ENCODE data around the gene FBXW5.

FBXW5 gene

DNA sequence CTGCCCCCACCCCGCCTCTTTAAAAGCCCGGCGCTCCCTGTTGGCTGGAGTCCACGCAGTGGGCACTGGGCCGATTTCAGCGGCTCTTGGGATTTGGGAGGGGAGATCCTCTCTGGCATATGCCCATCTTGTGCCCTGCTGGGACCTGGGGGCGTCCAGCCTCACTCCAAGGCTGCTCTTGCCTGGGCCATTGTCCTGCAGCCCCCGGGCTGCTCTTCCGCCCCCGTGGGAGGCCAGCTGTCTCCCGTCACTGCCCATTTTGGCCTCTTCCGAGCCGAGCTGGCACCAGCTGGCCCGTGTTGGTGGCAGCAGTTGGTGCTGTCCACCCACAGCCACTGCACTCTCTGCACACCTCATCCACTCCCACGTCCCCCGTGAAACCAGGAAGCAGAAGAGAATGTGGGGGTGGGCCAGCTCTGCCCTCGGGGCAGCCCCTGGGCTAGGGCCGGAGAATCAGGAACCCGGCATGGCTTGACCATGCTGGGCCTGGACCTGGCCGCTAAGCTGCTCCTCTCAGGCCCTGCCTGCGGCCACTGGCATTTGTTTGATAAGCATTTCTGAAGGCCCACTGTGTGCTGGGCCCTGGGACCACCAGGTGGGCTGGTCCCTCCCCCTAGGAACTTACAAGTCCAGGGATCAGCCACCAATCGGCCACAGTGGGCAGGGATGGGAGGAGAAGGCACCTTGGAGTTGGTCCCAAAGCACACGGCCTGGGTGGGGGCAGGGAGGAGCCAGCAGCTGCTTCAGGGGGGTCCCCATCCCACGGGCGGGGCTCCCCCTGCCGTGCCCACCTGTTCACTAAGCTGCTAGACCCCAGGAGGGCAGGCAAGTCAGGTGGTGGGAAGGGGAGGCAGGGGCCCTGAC is 2.7 kb upstream of the FBXW5 start:
- no peak for DNase-seq

DNA sequence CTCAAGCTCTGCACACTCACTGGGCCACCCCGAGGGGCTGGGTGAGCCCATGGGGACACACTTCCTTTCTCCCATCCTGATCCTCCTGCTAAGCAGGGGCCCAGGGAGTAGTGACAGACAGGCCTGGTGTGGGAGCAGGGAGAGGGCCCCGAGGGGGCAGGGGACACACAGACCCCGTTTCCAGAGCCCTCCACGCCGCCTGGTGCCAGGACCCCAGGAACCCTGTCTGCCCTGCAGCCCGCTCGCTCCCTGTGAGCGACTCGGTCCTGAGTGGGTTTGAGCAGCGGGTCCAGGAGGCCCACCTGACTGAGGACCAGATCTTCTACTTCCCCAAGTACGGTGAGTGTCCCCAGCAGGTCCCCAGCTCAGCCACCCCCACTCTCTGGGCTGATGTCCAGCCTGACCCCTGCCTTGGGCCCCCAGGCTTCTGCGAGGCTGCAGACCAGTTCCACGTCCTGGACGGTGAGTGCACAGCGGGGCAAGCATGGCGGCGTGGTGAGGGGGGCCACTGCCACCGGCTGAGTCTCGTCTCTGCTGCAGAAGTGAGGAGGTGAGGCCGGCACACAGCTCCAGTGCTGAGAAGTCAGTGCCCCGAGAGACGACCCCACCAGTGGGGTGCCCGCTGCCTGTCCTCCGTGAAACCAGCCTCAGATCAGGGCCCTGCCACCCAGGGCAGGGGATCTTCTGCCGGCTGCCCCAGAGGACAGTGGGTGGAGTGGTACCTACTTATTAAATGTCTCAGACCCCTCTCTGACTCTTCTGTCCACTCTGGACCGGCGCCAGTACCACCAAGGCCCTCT is 1.9 kb upstream of the FBXW5 start:
- DNase-seq, result no peak

DNA sequence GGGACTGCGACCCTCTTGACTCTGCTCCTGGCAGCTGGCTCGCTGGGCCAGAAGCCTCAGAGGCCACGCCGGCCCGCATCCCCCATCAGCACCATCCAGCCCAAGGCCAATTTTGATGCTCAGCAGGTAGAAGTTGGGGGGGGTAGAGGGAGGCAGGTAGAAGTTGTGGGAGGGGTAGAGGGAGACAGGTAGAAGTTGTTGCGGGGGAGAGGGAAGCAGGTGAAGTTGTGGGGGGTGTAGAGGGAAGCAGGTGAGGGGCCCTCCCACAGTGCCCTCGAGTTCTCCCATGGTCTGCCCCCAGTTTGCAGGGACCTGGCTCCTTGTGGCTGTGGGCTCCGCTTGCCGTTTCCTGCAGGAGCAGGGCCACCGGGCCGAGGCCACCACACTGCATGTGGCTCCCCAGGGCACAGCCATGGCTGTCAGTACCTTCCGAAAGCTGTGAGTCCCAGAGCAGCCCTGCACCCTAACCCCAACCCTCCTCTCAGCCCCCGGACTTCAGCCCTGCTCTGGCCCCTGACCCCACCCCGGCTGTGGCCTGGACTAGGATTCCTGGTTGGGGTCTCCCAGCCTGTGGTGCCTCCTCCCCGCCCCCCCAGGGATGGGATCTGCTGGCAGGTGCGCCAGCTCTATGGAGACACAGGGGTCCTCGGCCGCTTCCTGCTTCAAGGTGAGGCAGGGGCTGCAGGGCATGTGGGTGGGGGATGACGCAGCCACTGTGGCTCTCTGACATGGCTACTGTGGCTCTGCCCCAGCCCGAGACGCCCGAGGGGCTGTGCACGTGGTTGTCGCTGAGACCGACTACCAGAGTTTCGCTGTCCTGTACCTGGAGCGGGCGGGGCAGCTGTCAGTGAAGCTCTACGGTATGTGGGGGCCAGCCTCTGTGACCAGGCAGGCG is 1.0 kb upstream of the FBXW5 start:
- DNase-seq, result no peak

DNA sequence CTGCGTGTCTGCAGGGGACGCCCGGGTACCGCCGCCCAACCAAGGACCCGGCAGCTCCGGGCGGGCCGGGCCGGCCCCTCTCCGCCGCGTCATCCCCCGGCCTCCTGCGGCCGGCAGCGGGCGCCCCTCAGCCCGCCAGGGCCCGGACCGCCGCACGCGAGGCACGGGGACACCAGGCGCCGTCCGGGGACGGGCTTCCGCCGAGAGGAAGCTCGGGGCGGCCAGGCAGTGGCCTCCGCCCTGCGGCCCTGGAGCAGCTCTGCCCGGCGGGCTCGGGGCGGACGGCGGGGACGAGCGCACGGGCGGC is 373 bp downstream of the FBXW5 start:
- DNase-seq, result no peak

DNA sequence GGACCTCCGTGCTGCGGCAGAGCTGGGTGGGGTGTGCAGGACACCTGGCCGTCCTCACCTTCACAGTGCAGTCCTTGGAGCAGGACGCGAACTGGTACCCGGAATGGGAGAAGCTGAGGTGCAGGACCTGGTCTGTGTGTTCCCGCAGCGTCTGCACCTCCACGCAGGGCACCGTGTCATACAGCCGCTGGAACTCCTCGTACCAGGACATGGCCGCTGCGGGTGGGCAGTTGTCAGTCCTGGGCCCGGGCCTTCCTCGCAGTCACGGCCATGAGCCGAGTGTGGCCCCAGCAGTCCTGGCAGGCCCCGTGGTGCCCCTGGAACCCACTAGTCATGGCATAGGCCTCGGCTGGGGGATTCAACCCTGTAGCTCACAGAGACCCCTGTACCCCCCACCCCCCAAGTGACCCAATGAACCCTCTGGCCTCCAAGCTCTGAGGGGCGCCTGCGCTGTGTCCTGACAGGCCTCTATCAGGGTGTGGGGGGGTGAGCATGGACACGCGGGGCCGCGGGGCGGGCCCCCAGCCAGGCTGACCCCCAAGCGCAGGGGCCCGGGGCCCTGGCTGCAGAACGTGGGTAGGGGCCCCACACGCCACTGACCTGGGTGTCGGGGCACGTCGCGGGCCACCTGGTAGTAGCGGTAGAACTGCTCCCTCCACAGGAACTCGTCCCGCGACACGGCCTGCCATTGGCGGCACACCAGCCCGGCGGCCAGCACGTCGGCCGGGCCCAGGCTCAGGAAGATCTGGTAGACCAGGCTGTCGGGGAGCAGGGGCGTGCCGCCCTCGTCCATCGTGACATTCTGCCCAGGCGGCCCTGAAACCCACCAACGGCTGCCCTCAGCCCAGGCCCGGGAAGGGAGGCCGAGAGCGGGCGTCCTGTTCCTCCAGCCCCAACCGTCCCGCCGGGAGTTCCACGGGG is 987 bp downstream of the FBXW5 start:
- DNase-seq, result no peak

DNA sequence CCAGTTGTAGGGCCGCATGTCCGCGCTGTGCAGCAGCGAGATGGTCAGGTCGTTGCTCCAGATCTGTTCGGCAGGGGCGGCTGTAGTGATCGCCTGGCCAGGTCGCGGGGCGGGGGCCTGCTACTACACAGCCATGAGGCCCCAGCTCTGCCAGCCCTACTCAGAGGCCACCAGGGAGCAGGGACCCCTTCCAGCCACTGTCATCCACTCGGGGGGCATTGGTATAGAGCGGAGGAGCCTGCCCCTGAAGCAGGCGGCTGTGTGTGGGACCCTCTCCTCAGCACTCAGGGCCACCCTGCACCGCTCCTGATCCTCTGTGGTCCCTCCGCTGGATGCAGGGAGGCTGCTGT is 1.7 kb downstream of the FBXW5 start:
- no peak for DNase-seq

DNA sequence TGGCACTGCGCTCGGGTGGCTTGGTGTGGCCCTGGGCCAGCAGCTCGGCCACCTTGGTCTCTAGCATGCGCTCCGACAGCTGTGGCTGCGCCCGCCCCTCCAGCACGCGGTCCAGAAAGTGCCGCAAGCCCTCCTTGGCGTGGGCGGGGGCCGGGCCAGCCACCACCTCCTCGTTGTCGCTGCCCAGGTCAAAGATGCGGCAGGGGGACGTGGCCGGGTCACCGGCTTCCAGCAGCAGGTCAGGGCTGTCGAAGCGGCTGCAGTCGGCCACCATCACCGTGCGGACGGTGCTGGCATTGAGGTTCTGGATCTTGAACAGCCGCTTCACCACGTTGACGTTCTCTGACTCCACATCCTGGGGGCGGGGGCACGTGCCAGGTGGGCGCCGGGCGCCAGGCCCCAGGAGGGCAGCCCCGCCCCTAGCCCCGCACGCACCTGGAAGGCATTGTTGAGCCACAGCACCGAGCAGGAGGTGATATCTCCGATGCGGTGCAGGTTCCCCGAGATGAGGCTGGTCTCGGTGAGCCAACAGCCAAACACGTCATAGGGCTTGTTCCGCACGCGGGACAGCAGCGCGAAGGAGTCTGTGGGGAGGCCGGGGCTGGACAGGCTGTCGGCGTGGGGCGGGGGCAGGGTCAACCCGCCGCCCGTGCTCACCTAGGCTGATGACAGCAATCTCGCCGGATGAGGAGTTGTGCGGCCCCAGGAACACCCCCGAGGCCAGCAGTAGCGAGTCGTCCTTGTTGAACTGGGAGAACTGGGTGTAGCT is 2.2 kb downstream of the FBXW5 start:
- no peak for DNase-seq

DNA sequence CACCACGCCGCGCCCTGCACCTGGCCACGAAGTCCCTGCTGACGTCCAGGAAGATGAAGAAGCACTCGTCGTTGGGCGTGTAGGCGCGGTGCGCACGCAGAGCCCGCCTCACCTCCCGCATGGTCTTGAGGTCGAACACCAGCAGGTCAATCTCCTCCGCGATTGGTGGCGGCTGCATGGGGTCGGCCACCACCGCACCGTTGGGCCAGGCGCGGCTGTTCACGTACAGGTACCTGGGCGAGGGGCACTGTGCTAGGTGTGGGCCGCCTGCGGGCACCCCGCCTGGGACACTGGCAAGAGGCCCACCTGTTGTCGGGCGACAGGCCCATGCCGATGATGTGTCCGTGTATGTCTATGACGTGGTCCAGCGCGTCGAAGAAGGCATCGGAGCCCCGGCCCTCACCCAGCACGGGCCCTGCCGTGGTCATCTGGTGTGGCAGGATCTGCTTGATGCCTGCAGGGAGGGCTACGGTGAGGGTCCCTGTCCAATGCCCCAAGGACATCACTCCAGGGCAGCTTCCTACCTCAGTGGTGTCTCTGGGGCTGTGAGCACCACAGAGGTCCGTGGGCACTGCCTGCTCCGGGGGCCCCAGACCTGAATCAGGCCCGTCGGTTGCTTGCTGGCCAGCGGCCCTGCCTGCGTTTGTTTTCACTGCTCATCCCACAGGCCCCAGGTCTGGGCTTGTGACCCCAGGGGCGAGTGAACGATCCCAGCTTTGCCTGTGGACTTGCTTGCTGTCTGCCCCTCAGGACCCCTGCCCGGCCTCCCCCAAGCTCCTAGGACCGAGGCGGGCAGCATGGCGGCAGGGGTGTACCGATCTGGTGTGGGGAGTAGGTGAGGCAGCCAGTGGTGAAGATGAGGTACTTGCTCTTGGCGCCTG is 3.1 kb downstream of the FBXW5 start:
- no peak for DNase-seq

DNA sequence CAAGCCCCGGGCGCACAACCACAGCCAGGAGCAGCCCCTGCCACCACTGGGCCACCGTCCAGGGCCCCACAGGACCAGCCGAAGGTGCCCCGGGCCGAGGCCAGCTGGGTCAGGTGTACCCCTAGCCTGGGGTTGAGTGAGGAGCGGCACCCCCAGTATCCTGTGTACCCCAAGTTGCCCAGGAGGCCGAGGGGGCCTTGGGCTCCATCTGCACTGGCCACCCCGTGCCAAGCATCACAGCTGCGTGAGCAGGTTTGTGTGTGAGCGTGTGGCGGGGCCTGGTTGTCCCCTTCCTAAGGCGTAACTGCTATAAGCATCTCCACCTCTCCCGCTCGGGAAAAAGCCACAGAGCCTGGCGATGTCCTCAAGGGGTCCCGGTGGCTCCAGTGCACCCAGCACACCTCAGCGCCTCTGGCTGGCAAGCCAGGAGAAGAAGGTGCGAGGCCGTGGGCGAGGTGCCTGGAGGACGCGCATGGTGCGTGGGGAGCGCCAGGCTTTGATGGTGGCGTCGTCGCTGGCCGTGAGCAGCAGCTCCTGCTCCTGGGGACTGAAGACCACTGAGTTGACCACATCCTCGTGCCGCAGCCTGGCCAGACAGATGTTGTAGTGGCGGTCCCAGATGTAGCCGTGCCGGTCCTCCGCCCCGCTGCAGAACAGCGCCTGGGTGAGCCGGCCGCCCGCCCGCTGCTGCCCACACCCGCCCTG is 3.9 kb downstream of the FBXW5 start:
- no peak for DNase-seq

DNA sequence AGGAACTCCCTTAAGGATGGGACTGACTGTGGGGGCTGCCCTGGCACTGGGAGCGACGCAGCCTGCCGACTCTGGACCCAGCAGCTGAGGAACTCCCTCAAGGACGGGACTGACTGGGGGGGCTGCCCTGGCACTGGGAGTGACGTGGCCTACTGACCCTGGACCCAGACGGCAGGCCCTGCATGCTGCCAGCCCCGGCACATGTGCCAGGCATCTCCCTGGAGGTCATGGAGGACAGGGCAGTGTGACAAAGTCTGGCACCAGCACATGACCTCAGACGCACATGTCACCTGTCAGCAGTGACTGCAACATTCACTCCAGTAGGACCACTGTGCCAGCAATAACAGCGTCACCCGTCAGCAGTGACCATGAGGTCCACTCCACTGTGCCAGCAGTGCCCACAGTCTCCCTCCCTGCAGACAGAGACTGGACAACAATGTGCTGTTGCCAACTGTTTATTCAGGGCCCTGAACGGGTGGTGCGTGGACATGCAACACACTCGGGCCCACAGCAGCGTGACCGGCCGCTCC is 4.5 kb downstream of the FBXW5 start:
- DNase-seq, result no peak

DNA sequence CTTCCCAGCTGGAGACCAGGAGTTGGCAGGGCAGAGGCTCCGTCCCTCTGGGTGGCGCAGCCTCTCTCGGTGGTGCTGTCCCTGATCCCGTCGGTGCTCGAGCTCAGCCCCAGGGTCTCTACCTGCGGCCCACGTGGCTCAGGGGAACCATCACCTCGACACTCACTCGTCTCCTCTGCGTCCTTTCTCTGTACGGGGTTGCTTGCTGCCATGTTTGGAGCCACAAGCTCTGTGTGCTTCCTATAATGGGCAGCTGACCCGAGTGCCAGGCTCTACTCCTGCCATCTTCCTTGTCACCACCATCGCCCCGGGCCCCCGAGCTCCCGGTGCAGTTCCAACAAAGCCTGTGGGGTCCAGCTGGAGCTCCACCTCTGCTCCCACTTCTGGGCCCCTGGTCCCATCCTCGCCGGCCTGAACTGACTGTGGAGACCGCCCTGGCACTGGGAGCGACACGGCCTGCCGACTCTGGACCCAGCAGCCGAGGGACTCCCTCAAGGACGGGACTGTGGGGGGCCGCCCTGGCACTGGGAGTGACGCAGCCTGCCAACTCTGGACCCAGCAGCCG is 5.0 kb downstream of the FBXW5 start:
- DNase-seq, result no peak

DNA sequence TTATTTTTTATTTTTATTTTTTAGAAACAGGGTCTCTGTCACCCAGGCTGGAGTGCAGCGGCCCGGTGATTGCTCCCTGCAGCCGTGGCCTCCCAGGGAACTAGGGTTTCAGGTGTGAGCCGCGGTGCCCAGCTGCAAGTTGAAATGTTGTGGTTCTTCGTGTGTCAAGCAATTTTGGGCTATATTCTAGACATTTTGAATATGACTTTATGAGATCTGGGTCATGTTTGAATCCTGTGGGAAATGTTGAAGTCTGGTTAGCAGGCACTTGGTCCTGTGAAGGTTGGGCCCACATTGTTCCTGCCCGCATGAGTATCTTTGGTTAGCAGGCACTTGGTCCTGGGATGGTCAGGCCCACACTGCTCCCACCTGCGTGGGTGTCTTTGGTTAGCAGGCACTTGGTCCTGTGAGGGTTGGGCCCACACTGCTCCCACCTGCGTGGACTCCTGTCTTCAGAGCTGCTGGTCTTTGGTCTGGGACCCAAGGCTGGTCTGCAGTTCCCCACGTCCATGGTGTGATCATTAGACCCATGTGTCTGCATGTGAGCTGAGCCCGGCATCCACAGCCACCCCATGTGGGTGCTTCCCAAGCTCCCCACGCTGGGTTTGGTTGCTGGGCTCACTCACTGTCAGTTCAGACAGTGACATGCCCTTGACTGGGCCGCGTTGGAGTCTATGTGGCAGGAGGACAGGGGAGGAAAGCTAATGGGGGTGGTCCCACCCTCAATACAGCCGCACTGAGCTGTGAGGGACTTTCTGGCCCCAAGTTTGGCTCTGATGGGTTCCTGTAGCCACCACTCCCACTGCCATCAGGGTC is 7.1 kb downstream of the FBXW5 start:
- DNase-seq, result no peak

DNA sequence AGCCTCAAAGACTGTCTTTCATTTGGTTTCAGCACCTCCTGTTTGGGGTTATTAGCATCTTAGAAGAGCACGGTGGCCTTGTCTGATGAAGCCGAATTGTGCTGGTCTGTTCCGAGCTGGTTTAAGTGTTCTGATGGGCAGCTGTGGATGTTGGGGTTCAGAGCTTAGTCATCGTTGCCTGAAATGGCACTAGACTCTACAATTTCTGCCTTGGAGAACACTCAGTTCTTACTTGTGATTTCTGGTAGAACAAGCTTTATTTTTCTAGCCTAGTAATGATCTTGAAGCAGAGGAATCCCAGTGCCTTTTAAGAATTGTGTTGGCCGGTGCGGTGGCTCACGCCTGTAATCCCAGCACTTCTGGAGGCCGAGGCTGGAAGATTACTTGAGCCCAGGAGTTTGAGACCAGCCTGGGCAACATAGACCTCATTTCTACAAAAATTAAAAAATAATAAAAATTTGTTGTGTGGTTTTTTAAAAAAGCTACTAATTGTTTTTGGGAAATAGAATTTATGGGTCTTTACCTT is 7.8 kb downstream of the FBXW5 start:
- DNase-seq, result no peak

DNA sequence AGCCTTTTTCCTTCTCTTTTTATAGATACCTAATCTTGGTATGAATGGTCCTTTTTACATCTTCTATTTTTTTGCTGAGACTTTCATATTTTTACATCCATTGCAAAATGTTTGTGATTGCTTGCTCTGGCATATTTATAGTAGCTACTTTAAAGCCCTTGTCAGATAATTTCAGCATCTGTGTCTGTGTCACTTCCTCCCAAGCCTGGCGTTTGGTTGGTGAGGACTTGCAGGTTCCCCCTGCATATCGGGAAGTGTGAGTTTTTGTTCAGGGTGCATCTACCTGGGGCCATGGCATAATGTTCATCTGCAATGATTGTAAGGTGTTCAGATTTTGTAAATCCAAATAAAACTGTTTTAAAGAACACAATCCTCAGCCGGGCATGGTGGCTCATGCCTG is 8.9 kb downstream of the FBXW5 start:
- no peak for DNase-seq

DNA sequence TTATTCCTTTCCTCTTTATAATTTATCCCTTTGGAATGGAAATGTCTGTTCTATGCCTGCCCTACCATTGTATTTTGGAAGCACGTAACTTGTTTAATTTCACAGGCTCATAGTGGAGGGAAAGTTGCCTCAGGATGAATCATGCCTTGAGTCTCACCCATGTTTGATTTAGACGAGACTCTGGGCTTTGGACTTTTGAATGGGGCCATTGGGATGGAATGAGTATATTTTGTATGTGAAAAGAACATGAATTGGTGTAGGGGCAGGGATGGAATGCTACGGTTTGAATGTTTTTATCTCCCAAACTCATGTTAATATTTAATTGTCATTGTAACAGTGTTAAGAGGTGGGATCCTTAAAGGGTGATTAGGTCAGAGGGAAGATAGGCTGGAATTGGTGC is 10.3 kb downstream of the FBXW5 start:
- DNase-seq, result no peak

DNA sequence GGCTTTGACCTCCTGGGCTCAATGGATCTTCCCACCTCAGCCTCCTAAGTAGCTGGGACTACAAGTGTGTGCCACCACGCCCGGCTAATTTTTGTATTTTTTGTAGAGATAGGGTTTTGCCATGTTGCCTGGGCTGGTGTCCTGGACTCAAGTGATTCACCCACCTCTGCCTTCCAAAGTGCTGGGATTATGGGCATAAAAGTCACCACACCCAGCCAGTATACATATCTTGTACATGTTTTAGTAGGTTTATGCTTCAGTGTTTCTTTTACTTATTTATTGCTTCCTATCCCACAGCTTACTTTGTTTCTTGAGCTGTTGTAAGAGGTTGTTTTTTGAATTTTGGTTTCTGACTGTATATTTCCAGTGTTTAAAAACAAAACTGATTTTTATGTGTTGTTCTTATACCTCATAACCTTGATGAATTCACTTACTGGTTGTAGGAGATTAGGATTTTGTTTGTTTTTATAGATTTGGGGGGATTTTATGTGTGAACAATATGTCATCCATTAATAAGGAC is 12.9 kb downstream of the FBXW5 start:
- DNase-seq, result no peak

DNA sequence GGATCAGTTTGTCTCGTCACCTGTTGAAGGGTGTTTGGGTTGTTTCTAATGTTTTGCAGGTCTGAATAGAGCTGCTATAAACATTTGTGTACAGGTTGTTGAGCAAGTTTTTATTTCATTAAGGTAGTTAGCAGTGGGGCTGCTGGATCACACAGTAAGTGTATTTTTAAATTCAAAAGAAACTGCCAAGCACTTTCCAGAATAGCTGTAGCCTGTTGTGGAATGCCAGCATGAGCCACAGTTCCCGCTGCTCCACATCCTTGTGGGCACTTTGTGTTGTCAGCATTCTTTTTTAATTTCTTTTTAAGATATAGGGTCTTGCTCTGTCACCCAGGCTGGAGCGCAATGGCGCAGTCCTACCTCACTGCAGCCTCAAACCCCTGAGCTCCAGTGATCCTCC is 14.5 kb downstream of the FBXW5 start:
- no peak for DNase-seq

DNA sequence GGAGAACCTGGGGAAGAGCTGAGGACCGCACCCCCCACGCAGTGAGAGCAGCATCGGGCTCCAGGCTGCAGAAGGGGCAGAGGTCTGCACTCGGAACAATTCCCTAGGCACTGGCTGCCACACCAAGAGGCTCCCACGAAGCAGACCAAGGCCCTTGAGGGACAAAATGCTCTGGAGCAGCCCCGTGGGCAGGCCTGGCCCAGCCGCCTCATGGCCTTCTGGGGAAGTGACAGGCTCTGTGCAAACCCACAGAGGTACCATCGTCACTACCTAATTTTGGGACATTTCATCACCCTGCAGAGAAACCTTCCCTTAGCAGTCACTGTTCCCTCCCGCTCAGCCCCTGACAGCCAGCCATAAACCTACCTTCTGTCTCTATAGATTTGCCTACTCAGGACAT is 15.9 kb downstream of the FBXW5 start:
- DNase-seq, result no peak
